PC-3 (cell line): Measurements from ENCODE around the gene KIF14. TPM values are rescaled to one million over a fixed set of nuclear protein-coding genes. Genes with fewer than 3 reads are reported as not detected.

Source experiments
- ATAC-seq: fragments of 200-7000 bp; cut with Tn5 transposase; 2 replicates; pipeline ENCODE4 v1.9.1; 2020; ENCODE audit warnings: mild to moderate bottlenecking, moderate library complexity
- Bru-seq: library from RNA; stranded (reverse); fragments of 400-500 nt; gene quantifications from one replicate; lab custom pipeline; 2021; lab: Mats Ljungman, UMichigan
- BruChase-seq, 2 experiments: library from RNA; stranded (reverse); fragments of 400-500 nt; gene quantifications; one replicate each; lab custom pipeline; 2021; lab: Mats Ljungman, UMichigan
- BruUV-seq: library from RNA; stranded (reverse); fragments of 400-500 nt; replicated peaks from 2 replicates; lab custom pipeline; 2021; lab: Mats Ljungman, UMichigan
- CTCF ChIA-PET: fragments of 300-600 bp; sonication (Branson Sonifier 250); formaldehyde crosslinking; loops from one replicate; lab custom pipeline; 2022; ENCODE audit warnings: antibody characterized with exemption; lab: Charles Lee
- POLR2A ChIA-PET: fragments of 300-600 bp; sonication (Branson Sonifier 250); formaldehyde crosslinking; loops from one replicate; lab custom pipeline; 2022; ENCODE audit warnings: antibody characterized with exemption; ENCODE audit not compliant: unreplicated experiment; lab: Charles Lee
- DNase-seq: peaks from one replicate; pipeline ENCODE4 v3.0.0-alpha.2; 2015
- H2AFZ ChIP-seq: fragments of 300-600 bp; sonication (generic); 2 replicates; pipeline ENCODE4 v1.6.0; 2016; ENCODE audit warnings: antibody characterized with exemption, low read length
- H3F3A ChIP-seq: fragments of 300-600 bp; sonication (generic); one replicate; pipeline ENCODE4 v1.6.0; 2017; ENCODE audit warnings: antibody characterized with exemption, low read length, control low read depth, mild to moderate bottlenecking; ENCODE audit not compliant: unreplicated experiment
- H3K27ac ChIP-seq: fragments of 300-600 bp; sonication (generic); 2 replicates; pipeline ENCODE4 v1.5.1; 2016; ENCODE audit warnings: mild to moderate bottlenecking, low read length
- H3K27me3 ChIP-seq: fragments of 300-600 bp; sonication (generic); 2 replicates; pipeline ENCODE4 v1.6.1; 2016; ENCODE audit warnings: low read length, mixed read lengths
- H3K36me3 ChIP-seq: fragments of 300-600 bp; sonication (generic); 2 replicates; pipeline ENCODE4 v1.6.1; 2016; ENCODE audit warnings: low read depth, mixed run types, low read length, mixed read lengths
- H3K4me1 ChIP-seq: fragments of 300-600 bp; sonication (generic); 2 replicates; pipeline ENCODE4 v1.5.1; 2016; ENCODE audit warnings: low read length; ENCODE audit not compliant: insufficient read depth
- H3K4me2 ChIP-seq: fragments of 300-600 bp; sonication (generic); 2 replicates; pipeline ENCODE4 v1.6.0; 2016; ENCODE audit warnings: low read length
- H3K4me3 ChIP-seq: fragments of 300-600 bp; sonication (generic); 2 replicates; pipeline ENCODE4 v1.5.1; 2016; ENCODE audit warnings: mild to moderate bottlenecking, low read length, mixed read lengths
- H3K79me2 ChIP-seq: fragments of 300-600 bp; sonication (generic); 2 replicates; pipeline ENCODE4 v1.6.1; 2017; ENCODE audit warnings: low read length, mixed read lengths
- H3K9ac ChIP-seq: fragments of 300-600 bp; sonication (generic); 2 replicates; pipeline ENCODE4 v1.6.0; 2016; ENCODE audit warnings: mild to moderate bottlenecking, low read length
- H3K9me2 ChIP-seq: fragments of 300-600 bp; sonication (generic); replicated peaks from 2 replicates; pipeline ENCODE4 v1.6.1; 2016; ENCODE audit warnings: mixed run types, low read length, mixed read lengths
- H3K9me3 ChIP-seq: fragments of 300-600 bp; sonication (generic); 2 replicates; pipeline ENCODE4 v1.6.1; 2016; ENCODE audit warnings: low read length, mixed read lengths
- H4K20me1 ChIP-seq: fragments of 300-600 bp; sonication (generic); 2 replicates; pipeline ENCODE4 v1.6.1; 2016; ENCODE audit warnings: low read length, mixed read lengths
- CTCF ChIP-seq: fragments of 300-600 bp; sonication (generic); conservative IDR thresholded peaks from 2 replicates; pipeline ENCODE4 v1.5.1; 2017; ENCODE audit warnings: antibody characterized with exemption, low read depth, mild to moderate bottlenecking, low read length
- EZH2 ChIP-seq: fragments of 300-600 bp; sonication (generic); IDR thresholded peaks from one replicate; pipeline ENCODE4 v1.6.1; 2017; ENCODE audit warnings: antibody characterized with exemption, mild to moderate bottlenecking, low read length; ENCODE audit not compliant: unreplicated experiment
- EZH2phosphoT487 ChIP-seq: fragments of 300-600 bp; sonication (generic); IDR thresholded peaks from 2 replicates; pipeline ENCODE4 v1.6.1; 2018; ENCODE audit warnings: mild to moderate bottlenecking, antibody characterized with exemption, low read length, borderline replicate concordance
- intact Hi-C: fragments of 100-400 bp; cut with micrococcal nuclease; formaldehyde crosslinking; loops from 2 replicates; pipeline ENCODE4 v1.9.0; 2023
- long read RNA-seq: library from polyadenylated mRNA; unstranded; transcript quantifications from one replicate; pipeline ENCODE4 v2.0.0, GENCODE V29; 2021; ENCODE audit not compliant: unreplicated experiment
- total RNA-seq: library from RNA; depleted of rRNA; stranded (reverse); fragments of >200 nt; gene quantifications from 2 replicates; pipeline ENCODE4 v1.2.3, GENCODE V29; 2014; rRNA removed

KIF14 gene
- 23.6 and 23.7 TPM in 2 replicates for total RNA-seq
- Bru-seq, nascent RNA: percentile 82 among the genes with signal in this experiment
- BruChase-seq, experiment 1, labeled RNA remaining after a 6-hour chase: percentile 70 among the genes with signal in this experiment
- BruChase-seq, experiment 2, labeled RNA remaining after a 2-hour chase: percentile 49 among the genes with signal in this experiment
- long read RNA-seq, partial matches to known transcripts: 2 of 8 reads
- long read RNA-seq, other reads (novel, unspliced or antisense): 6 of 8 reads

GRCh38 chr1:200620273-200621131 is at the start of gene KIF14:
Gene KIF14 (minus strand): TSS chr1:200620751. CDS start chr1:200618723, 2,028 bp downstream.
- ChIA-PET POLR2A (interaction anchor here (1.0 kb wide), 1 partner anchor 276 kb away, joined by 4 read pairs; no protein-coding TSS in a partner anchor), CTCF (interaction anchor here (1.0 to 2.5 kb wide), 3 partner anchors 49 to 61 kb away, joined by 3 to 21 read pairs (median 19); partner anchors contain the start of gene DDX59)
- Histone ChIP-seq H3K27me3 (no peaks in the 10 kb centered on the region), H2AFZ (peak within 1 kb of the TSS; percentile 86), H3K27ac (peak within 1 kb of the TSS; percentile 74), H3K79me2 (peaks cover 38% of the 10 kb centered on the region), H3K4me2 (peak within 1 kb of the TSS; percentile 85), H3K4me1 (peaks cover 9% of the 10 kb centered on the region), H3K9me3 (no peaks in the 10 kb centered on the region), H3K9ac (peak within 1 kb of the TSS; percentile 88), H4K20me1 (no peaks in the 10 kb centered on the region), H3K4me3 (peak within 1 kb of the TSS; percentile 82), H3F3A (no peaks in the 10 kb centered on the region), H3K36me3 (peaks cover 23% of the 10 kb centered on the region), H3K9me2 (no peaks in the 10 kb centered on the region)
- TSS peak; percentile 75 for BruUV-seq
- intact Hi-C loops: loop anchor here (1.0 to 5.0 kb wide), 6 partner anchors 49 to 492 kb away; partner anchors contain the start of genes CACNA1S and DDX59
- ATAC-seq (peak; percentile 97), DNase-seq (peak; percentile 98)
- no peak for TF ChIP-seq CTCF
- no peak for TF ChIP-seq EZH2
- TF ChIP-seq EZH2phosphoT487: no peak

- ChIA-PET POLR2A (interaction anchor here (0.5 to 1.6 kb wide), 16 partner anchors 11 to 882 kb away, joined by 3 to 22 read pairs (median 4); partner anchors contain the start of genes CAMSAP2 and INAVA), CTCF (interaction anchor here (0.6 to 2.5 kb wide), 7 partner anchors 10 to 444 kb away, joined by 3 to 19 read pairs (median 5); no protein-coding TSS in a partner anchor)
- Histone ChIP-seq H3K9ac (peak within 1 kb of the TSS; percentile 98), H3F3A (no peaks in the 10 kb centered on the region), H3K79me2 (peaks cover 16% of the 10 kb centered on the region), H3K27me3 (no peaks in the 10 kb centered on the region), H3K4me1 (peaks cover 28% of the 10 kb centered on the region), H2AFZ (peak within 1 kb of the TSS; percentile 94), H3K36me3 (no peaks in the 10 kb centered on the region; the same call in 1 of the 2 replicates), H3K4me2 (peak within 1 kb of the TSS; percentile 98), H3K9me2 (no peaks in the 10 kb centered on the region), H3K4me3 (peak within 1 kb of the TSS; percentile 86), H3K9me3 (no peaks in the 10 kb centered on the region), H3K27ac (peak within 1 kb of the TSS; percentile 97), H4K20me1 (no peaks in the 10 kb centered on the region)
- TF ChIP-seq CTCF (no peak), EZH2phosphoT487 (peak; percentile 82)
- no TSS peak for BruUV-seq
- peak; percentile 76 for ATAC-seq
- DNase-seq: peak; percentile 100
- intact Hi-C loops: loop anchor here (1.0 to 5.0 kb wide), 5 partner anchors 29 to 133 kb away; partner anchors contain the start of genes CAMSAP2 and KIF14
These were observed 49.0 kb upstream of the KIF14 start, which contains the start of gene DDX59 for GRCh38 chr1:200669314-200670241. Gene DDX59 (minus strand): TSS chr1:200669907. CDS start chr1:200666740, 3,167 bp downstream.
